ENCODE data around the gene IGSF22. TPM values are rescaled to one million over a fixed set of nuclear protein-coding genes. Genes with fewer than 3 reads are reported as not detected.

Gene IGSF22
- polyA plus RNA-seq, 1 of the 3 experiments (the other 2 are of a cell fraction), result 0.02 TPM

GRCh38 chr11:18733202-18733601, 7.2 kb upstream of the IGSF22 start (continued):
- TF ChIP-seq REST (IDR thresholded peaks at IDR 0.05; ENCODE audit: low read depth, low read length) (no peak), NFIC (IDR thresholded peaks at IDR 0.05; ENCODE audit: borderline replicate concordance) (no peak), RAD21 (IDR thresholded peaks at IDR 0.05; ENCODE audit: low read length) (no peak)

- WGBS (ENCODE audit: low lambda C conversion rate), result 69% methylated on average over 11 of the region's 11 CpGs
- no peaks in the 10 kb centered on the region; a peak in 1 of 4 replicates for H3K4me1 ChIP-seq (ENCODE audit: control insufficient read depth in 1 of 2, insufficient read depth in 2 of 2, low read depth in 1 of 2, low read length in 1 of 2)
- POLR2A ChIA-PET, result interaction anchor here (0.9 kb wide), 1 partner anchor 348 kb away, joined by 3 read pairs; no protein-coding TSS in a partner anchor
- TF ChIP-seq REST (IDR thresholded peaks at IDR 0.05; ENCODE audit: low read depth, low read length) (no peak), USF2 (IDR thresholded peaks at IDR 0.05; ENCODE audit: borderline replicate concordance, low read depth, low read length) (no peak), FOXJ3 (CRISPR knock-in tag; IDR thresholded peaks at IDR 0.05) (no peak), RFX5 (IDR thresholded peaks at IDR 0.05; ENCODE audit: low read length) (no peak), CTCF (IDR thresholded peaks at IDR 0.05) (peak; percentile 98), ZBTB33 (IDR thresholded peaks at IDR 0.05; ENCODE audit: borderline replicate concordance, low read depth) (no peak), RAD21 (IDR thresholded peaks at IDR 0.05; ENCODE audit: low read length) (peak; percentile 84), SMC3 (IDR thresholded peaks at IDR 0.05; ENCODE audit: low read depth, low read length) (peak; percentile 80), TEAD4 (IDR thresholded peaks at IDR 0.05; ENCODE audit: borderline replicate concordance, insufficient read depth) (no peak), PBX3 (IDR thresholded peaks at IDR 0.05) (no peak), JUND (IDR thresholded peaks at IDR 0.05) (no peak), RXRA (IDR thresholded peaks at IDR 0.05; ENCODE audit: borderline replicate concordance, low read depth) (no peak), GABPA (IDR thresholded peaks at IDR 0.05; ENCODE audit: low read depth) (no peak), TAF1 (IDR thresholded peaks at IDR 0.05; ENCODE audit: borderline replicate concordance, low read depth, low read length) (no peak)
Measured at GRCh38 chr11:18731949-18732821, 6.2 kb upstream of the IGSF22 start.

More at GRCh38 chr11:18731949-18732821, 6.2 kb upstream of the IGSF22 start:
- H3K9me2 ChIP-seq, result no peaks in the 10 kb centered on the region
- H3K79me2 ChIP-seq (ENCODE audit: insufficient read depth), result no peaks in the 10 kb centered on the region
- H3K4me3 ChIP-seq (ENCODE audit: low read depth in 2 of 2, low read length in 1 of 2), result no peak overlapping the region
- no peak overlapping the region for H3K4me2 ChIP-seq
- peak overlapping the region; percentile 56; the same call in 1 of the 2 replicates for H2AFZ ChIP-seq (ENCODE audit: low read depth)
- H3F3A ChIP-seq (replicated peaks; ENCODE audit: insufficient read depth), result no peaks in the 10 kb centered on the region
- no peak overlapping the region for H3K27ac ChIP-seq (ENCODE audit: low read depth in 2 of 2, low read length in 1 of 2)
- no peaks in the 10 kb centered on the region for H4K20me1 ChIP-seq (ENCODE audit: insufficient read depth)
- CTCF ChIA-PET, result interaction anchor here (0.6 to 7.2 kb wide), 27 partner anchors 9 to 616 kb away, joined by 3 to 103 read pairs (median 4); no protein-coding TSS in a partner anchor
- no peaks in the 10 kb centered on the region for H3K9me3 ChIP-seq
- H3K27me3 ChIP-seq (ENCODE audit: insufficient read depth), result no peaks in the 10 kb centered on the region
- H3K9ac ChIP-seq, result no peak overlapping the region
- DNase-seq, result peak; percentile 86
- no peaks in the 10 kb centered on the region for H3K36me3 ChIP-seq (replicated peaks in 1 of 2; ENCODE audit: control insufficient read depth in 1 of 2, insufficient read depth in 2 of 2, low read length in 1 of 2)
